CD14-positive monocyte (primary cell): ENCODE results near the gene ZFPL1. TPM values are rescaled to one million over a fixed set of nuclear protein-coding genes. Genes with fewer than 3 reads are reported as not detected.

Source experiments
- DNase-seq, 3 donors: peaks; one replicate each; pipeline ENCODE4 v3.0.0-alpha.2; 2011 to 2022
- H2AFZ ChIP-seq: 2 replicates; pipeline ENCODE4 v1.6.0; 2012; ENCODE audit warnings: mild to moderate bottlenecking, low read depth, low read length, inconsistent platforms; ENCODE audit not compliant: insufficient read depth, poor library complexity, severe bottlenecking
- H3K27ac ChIP-seq, 2 donors: 1 replicate in 1 of 2; 2 replicates in 1 of 2; pipeline ENCODE4 v1.5.1; 2012 to 2013; ENCODE audit warnings: low read length in 2 of 2, control low read depth in 1 of 2, inconsistent platforms in 1 of 2, low read depth in 1 of 2, mild to moderate bottlenecking in 1 of 2
- H3K27me3 ChIP-seq, 2 donors: one replicate each; pipeline versions ENCODE4 v1.6.0 to v1.6.1; 2011 to 2013; ENCODE audit warnings: low read length in 2 of 2; ENCODE audit not compliant: control insufficient read depth in 2 of 2, insufficient read depth in 2 of 2
- H3K36me3 ChIP-seq, 2 donors: replicated peaks in 1 of 2; 1 replicate in 1 of 2; 2 replicates in 1 of 2; pipeline versions ENCODE4 v1.5.1 to v1.6.1; 2012 to 2013; ENCODE audit warnings: low read length in 2 of 2, control low read depth in 1 of 2, inconsistent platforms in 1 of 2, mild to moderate bottlenecking in 1 of 2; ENCODE audit not compliant: insufficient read depth in 2 of 2, control insufficient read depth in 1 of 2
- H3K4me1 ChIP-seq, 2 donors: 1 replicate in 1 of 2; 2 replicates in 1 of 2; pipeline versions ENCODE4 v1.5.1 to v1.6.1; 2012 to 2013; ENCODE audit warnings: low read length in 2 of 2, control low read depth in 1 of 2, inconsistent platforms in 1 of 2, mild to moderate bottlenecking in 1 of 2, moderate library complexity in 1 of 2; ENCODE audit not compliant: insufficient read depth in 2 of 2, control insufficient read depth in 1 of 2
- H3K4me2 ChIP-seq: replicated peaks from 2 replicates; pipeline ENCODE3; 2012; ENCODE audit warnings: low read length, moderate library complexity, mild to moderate bottlenecking; ENCODE audit not compliant: poor library complexity, severe bottlenecking; ENCODE audit errors: extremely low read depth
- H3K4me3 ChIP-seq, 3 experiments: fragments of 200-600 bp in 1 of 3; sonication (generic) in 1 of 3; replicated peaks in 1 of 3; 1 replicate in 2 of 3; 2 replicates in 1 of 3; pipeline ENCODE4 v1.5.1; 2011 to 2013; ENCODE audit warnings: low read length in 3 of 3, mild to moderate bottlenecking in 3 of 3, control low read depth in 2 of 3, low read depth in 2 of 3, inconsistent platforms in 1 of 3, moderate library complexity in 1 of 3
- H3K79me2 ChIP-seq: 2 replicates; pipeline ENCODE4 v1.6.0; 2012; ENCODE audit warnings: mild to moderate bottlenecking, control low read depth, inconsistent platforms, low read length, moderate library complexity; ENCODE audit not compliant: insufficient read depth
- H3K9ac ChIP-seq: 2 replicates; pipeline ENCODE4 v1.6.0; 2017; ENCODE audit warnings: low read length, mild to moderate bottlenecking; ENCODE audit not compliant: insufficient read depth, poor library complexity, severe bottlenecking
- H3K9me3 ChIP-seq, 2 donors: replicated peaks in 1 of 2; 1 replicate in 1 of 2; 2 replicates in 1 of 2; pipeline versions ENCODE4 v1.5.1 to v1.6.1; 2012 to 2013; ENCODE audit warnings: low read length in 2 of 2, control low read depth in 1 of 2; ENCODE audit not compliant: control insufficient read depth in 1 of 2, insufficient read depth in 1 of 2
- H4K20me1 ChIP-seq: 2 replicates; pipeline ENCODE4 v1.6.0; 2012; ENCODE audit warnings: mild to moderate bottlenecking, low read length, control low read depth, moderate library complexity; ENCODE audit not compliant: insufficient read depth
- H3K27ac Mint-ChIP-seq, 7 donors: one replicate each; pipeline ENCODE4 v1.8.0; 2020; ENCODE audit warnings: mild to moderate bottlenecking in 7 of 7, mixed read lengths in 7 of 7, moderate library complexity in 6 of 7, inconsistent platforms in 2 of 7
- H3K27me3 Mint-ChIP-seq, 3 donors: one replicate each; pipeline ENCODE4 v1.8.0; 2021 to 2022; ENCODE audit warnings: low read depth in 3 of 3, mild to moderate bottlenecking in 3 of 3, mixed read lengths in 3 of 3, moderate library complexity in 3 of 3, inconsistent platforms in 1 of 3
- H3K36me3 Mint-ChIP-seq, 2 donors: one replicate each; pipeline ENCODE4 v1.8.0; 2020; ENCODE audit warnings: mixed read lengths in 2 of 2, inconsistent platforms in 1 of 2, mild to moderate bottlenecking in 1 of 2
- H3K4me1 Mint-ChIP-seq: one replicate; pipeline ENCODE4 v1.8.0; 2020; ENCODE audit warnings: mild to moderate bottlenecking, mixed read lengths
- H3K4me3 Mint-ChIP-seq, 2 donors: one replicate each; pipeline ENCODE4 v1.8.0; 2020; ENCODE audit warnings: mild to moderate bottlenecking in 2 of 2, mixed read lengths in 2 of 2, moderate library complexity in 1 of 2
- H3K9me3 Mint-ChIP-seq, 7 donors: one replicate each; pipeline ENCODE4 v1.8.0; 2020 to 2022; ENCODE audit warnings: mixed read lengths in 7 of 7, mild to moderate bottlenecking in 6 of 7, moderate library complexity in 6 of 7, inconsistent platforms in 2 of 7
- WGBS: methylation state at CpG from one replicate; pipeline ENCODE4 v1.1.5; 2013; ENCODE audit warnings: missing lambda C conversion rate; ENCODE audit not compliant: insufficient coverage; 5-methylcytosine and 5-hydroxymethylcytosine counted together
- intact Hi-C, 2 donors: fragments of 100-400 bp; cut with micrococcal nuclease; formaldehyde crosslinking; loops; one replicate each; pipeline versions ENCODE4 v1.15.0 to v1.15.1; 2023
- polyA plus RNA-seq, 3 donors: library from polyadenylated mRNA; depleted of rRNA in 1 of 3; unstranded in 2 of 3; stranded (reverse) in 1 of 3; fragments of 300-500 nt in 2 of 3; fragments of >200 nt in 1 of 3; fragmentation: Illumina TruSeq in 2 of 3; gene quantifications; 1 replicate in 2 of 3; 2 replicates in 1 of 3; pipeline ENCODE4 v1.2.3, GENCODE V29; 2012 to 2021
- TF ChIP-seq, protein P1 (sequence below): fragments of 200-600 bp; IDR thresholded peaks from one replicate; pipeline ENCODE4 v1.8.0; 2022; ENCODE audit warnings: antibody characterized with exemption, mild to moderate bottlenecking

ZFPL1 gene
- polyA plus RNA-seq, 3 donors = 25.1 to 41.1 (median 27.2) TPM

DNA sequence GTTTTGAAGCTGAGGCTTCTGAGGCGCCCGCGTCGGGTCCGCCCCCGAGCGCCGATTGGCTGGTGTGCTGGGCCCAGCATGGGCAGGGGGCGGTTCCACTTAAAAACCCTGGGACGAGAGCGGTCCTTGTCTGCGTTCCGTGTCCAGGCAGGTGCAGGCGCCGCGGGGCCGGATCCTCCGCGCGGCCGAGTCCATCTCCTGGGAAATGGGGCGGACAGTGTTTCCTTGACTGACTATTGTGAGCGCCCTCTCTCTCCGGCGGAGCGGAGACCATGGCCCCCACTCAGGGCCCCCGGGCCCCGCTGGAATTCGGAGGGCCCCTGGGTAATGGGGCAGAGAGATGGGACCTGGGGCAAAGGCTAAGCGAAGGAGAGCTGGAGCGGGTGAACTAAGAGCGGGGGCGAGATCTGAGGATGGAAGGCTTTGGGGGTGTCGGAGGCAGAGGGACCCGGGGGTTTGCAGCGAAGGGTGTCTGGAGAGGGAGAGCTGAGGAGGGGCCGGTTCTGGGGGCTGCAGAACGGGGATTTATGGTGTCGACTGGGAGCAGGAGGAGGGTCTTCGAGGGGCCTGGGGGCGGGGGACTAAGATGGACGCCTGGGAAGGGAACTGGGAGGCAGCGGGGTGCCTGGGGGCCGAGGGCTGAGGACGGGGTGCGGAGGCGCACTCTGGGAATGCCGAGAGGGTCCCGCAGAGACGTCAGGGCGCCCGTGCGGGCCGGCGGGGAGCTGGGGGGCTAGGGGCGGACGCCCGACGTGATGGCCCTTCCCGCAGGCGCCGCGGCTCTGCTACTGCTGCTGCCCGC is 27.9 kb downstream of the ZFPL1 start, which contains the start of gene TM7SF2:
Gene TM7SF2 (plus strand): TSS at position 129 of the 802 bp plus-strand sequence. CDS start 144 bp downstream, at position 273.
- H3K4me1 ChIP-seq = peaks cover 36 to 44% of the 10 kb centered on the region in 2 donors
- H3K4me1 Mint-ChIP-seq = peaks cover 43% of the 10 kb centered on the region
- H3K27ac ChIP-seq = peak within 1 kb of the TSS in 1 of 2 donors; percentile 12
- H3K27me3 ChIP-seq = peaks cover 0 to 15% of the 10 kb centered on the region in 2 donors
- intact Hi-C loops = loop anchor here in 1 of 2 donors (5.0 kb wide), 2 partner anchors 70 to 100 kb away; partner anchors contain the start of genes ARL2 and CAPN1
- H3K9ac ChIP-seq = peak within 1 kb of the TSS; percentile 54
- H3K4me2 ChIP-seq = peak within 1 kb of the TSS; percentile 95
- H3K36me3 Mint-ChIP-seq = peaks cover 25 to 32% of the 10 kb centered on the region in 2 donors
- peak within 1 kb of the TSS; percentile 31 to 81 (median 40) for H3K4me3 ChIP-seq
- H3K4me3 Mint-ChIP-seq = peak within 1 kb of the TSS; percentile 80 to 91
- TF ChIP-seq, protein P1, sequence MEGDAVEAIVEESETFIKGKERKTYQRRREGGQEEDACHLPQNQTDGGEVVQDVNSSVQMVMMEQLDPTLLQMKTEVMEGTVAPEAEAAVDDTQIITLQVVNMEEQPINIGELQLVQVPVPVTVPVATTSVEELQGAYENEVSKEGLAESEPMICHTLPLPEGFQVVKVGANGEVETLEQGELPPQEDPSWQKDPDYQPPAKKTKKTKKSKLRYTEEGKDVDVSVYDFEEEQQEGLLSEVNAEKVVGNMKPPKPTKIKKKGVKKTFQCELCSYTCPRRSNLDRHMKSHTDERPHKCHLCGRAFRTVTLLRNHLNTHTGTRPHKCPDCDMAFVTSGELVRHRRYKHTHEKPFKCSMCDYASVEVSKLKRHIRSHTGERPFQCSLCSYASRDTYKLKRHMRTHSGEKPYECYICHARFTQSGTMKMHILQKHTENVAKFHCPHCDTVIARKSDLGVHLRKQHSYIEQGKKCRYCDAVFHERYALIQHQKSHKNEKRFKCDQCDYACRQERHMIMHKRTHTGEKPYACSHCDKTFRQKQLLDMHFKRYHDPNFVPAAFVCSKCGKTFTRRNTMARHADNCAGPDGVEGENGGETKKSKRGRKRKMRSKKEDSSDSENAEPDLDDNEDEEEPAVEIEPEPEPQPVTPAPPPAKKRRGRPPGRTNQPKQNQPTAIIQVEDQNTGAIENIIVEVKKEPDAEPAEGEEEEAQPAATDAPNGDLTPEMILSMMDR = no peak
- peaks cover 13 to 22% (median 15%) of the 10 kb centered on the region in 3 donors for H3K27me3 Mint-ChIP-seq
- no peaks in the 10 kb centered on the region for H3K9me3 ChIP-seq
- peak; percentile 84 to 90 (median 86) for DNase-seq
- peaks cover 0 to 6% (median 0%) of the 10 kb centered on the region in 7 donors for H3K9me3 Mint-ChIP-seq
- peaks cover 31% of the 10 kb centered on the region for H4K20me1 ChIP-seq
- WGBS = under 1% methylated on average over 58 of the region's 64 CpGs
- peak within 1 kb of the TSS; percentile 70 for H2AFZ ChIP-seq
- H3K36me3 ChIP-seq = peaks cover 21 to 29% of the 10 kb centered on the region in 2 donors
- H3K79me2 ChIP-seq = peaks cover 12% of the 10 kb centered on the region
- H3K27ac Mint-ChIP-seq = peak within 1 kb of the TSS in 6 of 7 donors; percentile 19 to 82 (median 71)

DNA sequence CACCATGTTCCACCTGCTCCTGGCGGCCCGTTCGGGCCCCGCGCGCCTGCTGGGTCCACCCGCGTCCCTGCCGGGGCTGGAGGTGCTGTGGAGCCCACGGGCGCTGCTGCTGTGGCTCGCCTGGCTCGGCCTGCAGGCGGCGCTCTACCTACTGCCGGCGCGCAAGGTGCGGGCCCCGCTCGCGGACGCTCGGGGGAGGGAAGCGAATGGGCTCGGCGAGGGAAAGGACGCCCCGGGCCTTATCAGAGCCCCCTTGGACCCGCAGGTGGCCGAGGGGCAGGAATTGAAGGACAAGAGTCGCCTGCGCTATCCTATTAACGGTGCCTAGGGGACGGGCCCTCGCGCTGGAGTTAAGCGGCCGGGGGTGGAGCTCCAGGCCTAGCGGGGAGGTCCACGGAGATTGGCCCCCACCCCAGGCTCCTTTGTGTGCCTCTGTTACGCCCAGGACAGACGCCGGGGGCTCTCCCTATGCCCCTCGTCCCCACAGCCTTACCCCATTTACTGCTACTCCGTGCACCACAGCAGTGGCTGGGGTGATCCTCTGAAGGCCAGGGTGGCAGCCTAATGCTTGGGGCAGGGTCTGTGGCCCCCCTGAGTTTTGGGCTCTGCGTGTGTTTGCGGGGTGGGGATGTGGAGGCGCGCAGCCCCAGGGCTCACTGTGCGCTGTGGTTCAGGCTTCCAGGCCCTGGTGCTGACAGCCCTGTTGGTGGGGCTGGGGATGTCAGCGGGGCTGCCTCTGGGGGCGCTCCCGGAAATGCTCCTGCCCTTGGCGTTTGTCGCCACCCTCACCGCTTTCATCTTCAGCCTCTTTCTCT is 28.7 kb downstream of the ZFPL1 start:
- Mint-ChIP-seq H3K4me1 (peaks cover 43% of the 10 kb centered on the region), H3K9me3 (peaks cover 0 to 6% (median 0%) of the 10 kb centered on the region in 7 donors), H3K27me3 (peaks cover 13 to 22% (median 15%) of the 10 kb centered on the region in 3 donors), H3K4me3 (peak overlapping the region; percentile 76 to 80), H3K36me3 (peaks cover 20 to 26% of the 10 kb centered on the region in 2 donors), H3K27ac (no peak overlapping the region)
- H3K4me1 ChIP-seq = peaks cover 38 to 50% of the 10 kb centered on the region in 2 donors
- peak overlapping the region; percentile 31 to 81 (median 40) for H3K4me3 ChIP-seq
- H3K79me2 ChIP-seq = peaks cover 16% of the 10 kb centered on the region
- H3K4me2 ChIP-seq = peak overlapping the region; percentile 95
- no peak overlapping the region for H3K27ac ChIP-seq
- H3K9ac ChIP-seq = peak overlapping the region; percentile 54
- H4K20me1 ChIP-seq = peaks cover 31% of the 10 kb centered on the region
- H3K27me3 ChIP-seq = peaks cover 0 to 15% of the 10 kb centered on the region in 2 donors
- 0% methylated on average over 43 of the region's 57 CpGs for WGBS
- TF ChIP-seq, protein P1 = peak; percentile 98
- DNase-seq = peak in 2 of 3 donors; percentile 52 to 56
- H3K9me3 ChIP-seq = no peaks in the 10 kb centered on the region
- intact Hi-C loops = loop anchor here in 1 of 2 donors (5.0 kb wide), 2 partner anchors 70 to 100 kb away; partner anchors contain the start of genes ARL2 and CAPN1
- H3K36me3 ChIP-seq = peaks cover 16 to 21% of the 10 kb centered on the region in 2 donors
- peak overlapping the region; percentile 70 for H2AFZ ChIP-seq
